Fibroblast of the aortic adventitia (primary cell): Measurements from ENCODE around the gene ALDH1A3. TPM values are rescaled to one million over a fixed set of nuclear protein-coding genes. Genes with fewer than 3 reads are reported as not detected.
A peak's percentile ranks its signal among the peaks of the same experiment; 100 is the strongest.
"Not testable (repeated sequence)": the region's sequence is repeated elsewhere in the genome, so short reads cannot be mapped to it uniquely, and the experiment has no call there.

ENCODE experiments used
- DNase-seq: peaks from one replicate; pipeline ENCODE4 v3.0.0-alpha.2; 2010; ENCODE audit warnings: low read depth
- H3K4me3 ChIP-seq: 2 replicates; pipeline ENCODE4 v1.5.1; 2011; ENCODE audit warnings: low read depth, mild to moderate bottlenecking, control low read depth, low read length, moderate library complexity
- total RNA-seq: library from RNA; depleted of rRNA; stranded (reverse); fragments of >200 nt; gene quantifications from 2 replicates; pipeline ENCODE4 v1.2.3, GENCODE V29; 2012; ENCODE audit warnings: low replicate concordance
- TF ChIP-seq, protein P1 (sequence below): IDR thresholded peaks from 2 replicates; pipeline ENCODE4 v1.5.1; 2011; ENCODE audit warnings: mild to moderate bottlenecking, low read length, control low read depth, inconsistent platforms; ENCODE audit not compliant: insufficient read depth

The ALDH1A3 gene
- total RNA-seq, 1 donor: 189 TPM

DNA sequence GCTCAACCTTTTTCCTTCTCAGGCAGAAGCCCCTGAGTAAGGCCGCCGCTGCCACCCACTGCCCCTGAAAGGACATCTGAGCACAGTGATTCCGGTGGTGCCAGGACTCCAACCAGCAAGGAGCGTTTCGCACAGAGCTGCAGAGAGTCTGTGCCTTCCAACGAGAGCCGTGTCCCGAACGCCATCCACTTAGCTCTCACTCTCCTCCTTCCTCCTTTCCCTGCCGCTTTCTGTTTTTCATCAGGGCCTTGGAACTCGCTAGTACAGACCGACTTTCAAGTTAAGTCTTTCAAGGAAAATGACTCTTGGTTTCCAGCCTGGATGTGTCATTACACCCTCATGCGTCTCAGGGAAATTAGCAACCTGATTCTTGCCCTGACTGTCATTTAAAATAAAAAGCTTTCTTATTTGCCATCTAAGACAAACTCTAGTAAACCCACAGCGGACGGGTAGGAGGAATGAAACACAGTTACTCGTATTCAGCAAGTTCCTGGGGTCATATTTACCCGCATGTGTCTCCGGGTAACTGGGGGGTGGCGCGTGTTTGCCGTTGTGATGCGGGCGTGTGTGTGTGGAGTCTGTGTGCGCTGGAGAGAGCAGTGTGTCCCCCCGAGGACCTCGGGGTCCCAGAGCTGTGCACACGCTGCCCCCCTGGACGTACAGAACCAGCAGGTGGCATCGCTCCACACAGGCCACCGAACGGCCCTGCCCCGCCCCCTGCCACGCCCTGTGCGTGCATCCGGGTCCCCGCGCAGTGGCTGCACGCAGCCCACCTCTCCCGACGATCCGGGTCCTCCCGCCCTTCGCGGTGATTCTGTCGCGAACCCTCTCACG lies 30.4 kb upstream of the ALDH1A3 start:
- TF ChIP-seq, protein P1, sequence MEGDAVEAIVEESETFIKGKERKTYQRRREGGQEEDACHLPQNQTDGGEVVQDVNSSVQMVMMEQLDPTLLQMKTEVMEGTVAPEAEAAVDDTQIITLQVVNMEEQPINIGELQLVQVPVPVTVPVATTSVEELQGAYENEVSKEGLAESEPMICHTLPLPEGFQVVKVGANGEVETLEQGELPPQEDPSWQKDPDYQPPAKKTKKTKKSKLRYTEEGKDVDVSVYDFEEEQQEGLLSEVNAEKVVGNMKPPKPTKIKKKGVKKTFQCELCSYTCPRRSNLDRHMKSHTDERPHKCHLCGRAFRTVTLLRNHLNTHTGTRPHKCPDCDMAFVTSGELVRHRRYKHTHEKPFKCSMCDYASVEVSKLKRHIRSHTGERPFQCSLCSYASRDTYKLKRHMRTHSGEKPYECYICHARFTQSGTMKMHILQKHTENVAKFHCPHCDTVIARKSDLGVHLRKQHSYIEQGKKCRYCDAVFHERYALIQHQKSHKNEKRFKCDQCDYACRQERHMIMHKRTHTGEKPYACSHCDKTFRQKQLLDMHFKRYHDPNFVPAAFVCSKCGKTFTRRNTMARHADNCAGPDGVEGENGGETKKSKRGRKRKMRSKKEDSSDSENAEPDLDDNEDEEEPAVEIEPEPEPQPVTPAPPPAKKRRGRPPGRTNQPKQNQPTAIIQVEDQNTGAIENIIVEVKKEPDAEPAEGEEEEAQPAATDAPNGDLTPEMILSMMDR: peak; percentile 31
- peak overlapping the region; percentile 66 for H3K4me3 ChIP-seq
- DNase-seq: peak; percentile 58

DNA sequence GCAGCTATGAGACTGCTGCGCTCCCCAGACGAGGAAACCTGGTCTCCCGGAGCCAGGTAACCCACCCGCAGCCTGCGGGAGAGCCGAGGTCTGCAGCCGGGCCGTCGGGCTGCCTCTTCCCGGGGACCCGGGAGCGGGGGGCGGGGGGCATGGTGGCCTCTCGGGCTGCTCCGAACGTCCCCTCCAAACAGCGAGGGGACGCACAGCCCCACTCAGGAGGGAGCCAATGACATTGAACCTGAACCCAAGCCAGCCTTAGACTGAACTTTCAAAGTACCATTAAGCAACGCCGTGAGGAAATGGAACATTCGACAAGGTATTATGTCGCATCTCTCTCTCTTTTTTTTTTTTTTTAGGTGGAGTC lies 29.8 kb upstream of the ALDH1A3 start:
- TF ChIP-seq, protein P1: no peak
- no peak for DNase-seq
- H3K4me3 ChIP-seq: peak overlapping the region; percentile 66

DNA sequence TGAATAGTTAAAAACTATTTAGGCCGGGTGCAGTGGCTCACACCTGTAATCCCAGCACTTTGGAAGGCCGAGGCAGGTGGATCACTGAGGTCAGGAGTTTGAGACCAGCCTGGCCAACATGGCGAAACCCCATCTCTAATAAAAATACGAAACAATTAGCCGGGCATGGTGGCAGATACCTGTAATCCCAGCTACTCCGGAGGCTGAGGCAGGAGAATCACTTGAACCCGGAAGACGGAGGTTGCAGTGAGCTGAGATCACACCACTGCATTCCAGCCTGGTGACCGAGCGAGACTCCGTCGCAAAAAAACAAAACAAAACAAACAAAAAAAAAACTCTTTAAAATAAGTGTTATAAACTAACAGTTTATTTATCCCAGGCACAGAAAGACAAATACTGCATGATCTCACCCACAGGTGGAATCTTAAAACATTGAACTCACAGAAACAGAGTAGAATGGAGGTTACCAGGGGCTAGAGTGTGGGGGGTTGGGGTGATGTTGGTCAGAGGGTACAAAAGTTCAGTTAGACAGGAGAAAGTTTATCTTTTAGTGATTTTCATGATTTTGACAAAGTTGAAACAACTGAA lies 28.1 kb upstream of the ALDH1A3 start:
- H3K4me3 ChIP-seq, DNase-seq: not testable (repeated sequence)

DNA sequence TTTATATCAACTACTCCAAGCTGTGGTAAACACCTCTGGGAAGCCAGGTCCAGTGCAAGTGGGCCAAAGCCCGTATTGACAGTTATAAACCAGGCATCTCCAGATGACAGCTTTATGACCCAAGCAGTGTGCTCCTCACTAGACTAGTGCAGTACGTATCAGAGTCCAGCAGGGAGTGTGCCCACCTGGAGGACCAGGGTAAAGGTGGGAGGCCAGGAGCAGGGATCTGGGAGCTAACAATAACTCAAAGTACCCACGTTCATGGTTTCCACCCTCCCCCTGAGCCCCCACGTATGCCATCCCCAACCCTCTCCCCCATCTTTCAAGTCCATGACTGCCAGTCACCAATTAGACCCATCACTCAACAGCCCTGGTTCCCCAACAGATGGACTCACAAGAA lies 27.0 kb upstream of the ALDH1A3 start:
- DNase-seq: no peak
- TF ChIP-seq, protein P1: no peak
- H3K4me3 ChIP-seq: no peak overlapping the region

DNA sequence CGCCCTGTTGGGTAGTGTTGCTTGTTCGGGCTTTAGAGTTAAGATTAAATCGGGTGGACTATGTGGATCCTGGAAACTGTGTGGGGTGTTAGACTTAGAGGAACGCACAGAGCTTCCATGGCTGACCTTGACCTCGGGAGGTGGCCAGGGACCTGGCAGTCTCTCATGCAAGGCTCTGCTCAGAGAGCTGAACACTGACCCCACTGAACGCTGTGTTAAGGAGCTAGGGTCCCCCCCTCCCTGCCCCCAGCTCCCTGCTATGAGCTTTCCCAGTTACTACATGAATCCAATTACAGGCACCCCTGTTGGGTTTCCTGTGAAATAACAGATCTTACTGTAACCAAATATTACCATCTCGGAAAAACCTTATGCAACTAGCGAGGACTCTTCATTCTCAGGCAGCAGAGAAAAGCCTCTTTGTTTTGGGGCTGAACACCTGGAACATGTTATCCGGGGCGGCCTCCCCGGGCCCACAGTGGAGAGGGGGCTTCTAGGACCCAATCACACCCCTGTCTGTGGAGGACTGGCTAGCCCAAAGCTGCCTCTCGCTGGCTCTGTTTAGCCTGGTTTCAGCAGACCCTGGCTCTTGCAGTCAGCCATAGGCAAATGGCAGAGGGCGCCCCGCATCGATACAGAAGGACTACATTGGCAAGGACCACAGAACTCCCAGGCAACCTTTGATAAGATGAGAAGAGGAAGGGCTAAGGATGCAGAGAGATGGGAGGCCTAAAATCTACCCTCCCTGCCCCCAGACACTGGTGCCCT lies 25.8 kb upstream of the ALDH1A3 start:
- no peak for DNase-seq
- no peak overlapping the region for H3K4me3 ChIP-seq
- TF ChIP-seq, protein P1: no peak

DNA sequence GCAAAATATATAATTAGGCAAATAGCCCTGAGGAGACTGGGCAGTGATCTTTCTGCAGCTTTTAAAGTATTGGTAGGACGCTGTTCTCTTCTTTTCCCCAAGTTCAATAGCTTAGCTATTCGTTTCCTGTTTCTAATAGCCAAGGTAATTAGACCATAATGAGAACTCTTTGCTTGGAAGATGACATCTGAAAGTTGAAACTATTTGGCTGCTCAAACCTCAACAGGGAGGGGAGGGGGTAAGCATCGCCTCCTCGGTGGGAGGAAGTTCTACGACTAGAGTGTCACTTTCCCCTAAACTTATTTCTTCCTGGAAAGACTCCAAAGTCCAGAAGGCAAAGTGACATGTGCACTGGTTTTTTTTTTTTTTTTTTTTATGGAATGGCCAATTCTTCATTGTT lies 22.8 kb upstream of the ALDH1A3 start:
- no peak overlapping the region for H3K4me3 ChIP-seq
- no peak for DNase-seq
- TF ChIP-seq, protein P1: no peak

DNA sequence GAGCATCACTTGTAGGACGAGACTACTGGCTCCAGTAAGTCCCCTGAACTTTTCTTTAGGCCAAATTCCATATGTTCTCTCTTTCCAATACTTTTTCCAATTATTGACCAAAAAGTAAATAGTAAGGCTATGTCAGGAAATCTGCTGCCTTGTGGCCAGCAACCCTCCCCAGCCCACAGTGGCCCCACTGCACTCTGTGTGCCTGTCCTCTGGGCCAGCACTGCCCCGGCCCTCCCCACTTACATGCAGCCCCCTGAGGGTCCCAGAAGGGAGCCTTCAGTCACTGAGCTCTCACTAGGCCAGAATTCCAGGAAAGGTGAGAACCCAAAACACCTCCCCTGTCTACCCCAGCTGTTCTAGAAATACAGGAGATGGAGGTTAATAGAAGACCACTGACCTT lies 21.3 kb upstream of the ALDH1A3 start:
- DNase-seq: no peak
- H3K4me3 ChIP-seq: no peak overlapping the region
- TF ChIP-seq, protein P1: no peak
